GM12878 (cell line): ENCODE data around the gene NT5M. TPM values are rescaled to one million over a fixed set of nuclear protein-coding genes. Genes with fewer than 3 reads are reported as not detected.

Source experiments
- ATF3 ChIP-seq: IDR thresholded peaks from 2 replicates; pipeline ENCODE4 v1.6.1; 2011; ENCODE audit warnings: low read depth, mild to moderate bottlenecking, low read length, moderate library complexity, borderline replicate concordance; ENCODE audit errors: extremely low read depth
- BCL11A ChIP-seq: IDR thresholded peaks from 2 replicates; pipeline ENCODE4 v1.6.1; 2011; ENCODE audit warnings: low read depth, low read length
- BMI1 ChIP-seq: fragments of 450-650 bp; IDR thresholded peaks from 2 replicates; pipeline ENCODE4 v1.6.1; 2016; ENCODE audit warnings: mild to moderate bottlenecking, moderate library complexity, borderline replicate concordance
- EGR1 ChIP-seq, 2 experiments: IDR thresholded peaks; 1 replicate in 1 of 2; 2 replicates in 1 of 2; pipeline ENCODE4 v1.6.1; 2011 to 2012; ENCODE audit warnings: low read depth in 2 of 2, low read length in 2 of 2, borderline replicate concordance in 1 of 2, mild to moderate bottlenecking in 1 of 2, moderate library complexity in 1 of 2
- GABPA ChIP-seq: IDR thresholded peaks from 2 replicates; pipeline ENCODE4 v1.6.1; 2014; ENCODE audit warnings: antibody characterized with exemption, low read depth, mild to moderate bottlenecking, inconsistent platforms
- IKZF2 ChIP-seq, 2 experiments: fragments of 450-650 bp; IDR thresholded peaks; 2 replicates each; pipeline ENCODE4 v1.6.1; 2017; ENCODE audit warnings: mild to moderate bottlenecking in 2 of 2, moderate library complexity in 2 of 2
- KAT2A ChIP-seq: conservative IDR thresholded peaks from 2 replicates; pipeline ENCODE4 v1.6.1; 2011; ENCODE audit warnings: low read depth, low read length; ENCODE audit not compliant: control insufficient read depth
- KLF5 ChIP-seq: fragments of 450-650 bp; IDR thresholded peaks from 2 replicates; pipeline ENCODE4 v1.6.1; 2014; ENCODE audit warnings: mild to moderate bottlenecking; ENCODE audit not compliant: partially characterized antibody
- POLR2AphosphoS2 ChIP-seq: IDR thresholded peaks from 2 replicates; pipeline ENCODE4 v1.6.1; 2011; ENCODE audit warnings: low read depth, mild to moderate bottlenecking, low read length, improper control_type of control experiment, moderate library complexity
- PRDM15 ChIP-seq: fragments of 450-650 bp; formaldehyde crosslinking; IDR thresholded peaks from 2 replicates; pipeline ENCODE4 v1.4.0; 2020; ENCODE audit warnings: mild to moderate bottlenecking, moderate library complexity
- SIX5 ChIP-seq: IDR thresholded peaks from 2 replicates; pipeline ENCODE4 v1.6.1; 2011; ENCODE audit warnings: mild to moderate bottlenecking, low read depth, low read length, moderate library complexity; ENCODE audit not compliant: severe bottlenecking
- SMARCA5 ChIP-seq: fragments of 450-650 bp; IDR thresholded peaks from 2 replicates; pipeline ENCODE4 v1.6.1; 2017; ENCODE audit warnings: mild to moderate bottlenecking
- YY1 ChIP-seq: IDR thresholded peaks from 2 replicates; pipeline ENCODE4 v1.6.1; 2011; ENCODE audit warnings: low read depth, mild to moderate bottlenecking, low read length
- polyA plus RNA-seq, 11 experiments: library from polyadenylated mRNA; depleted of rRNA in 4 of 11; unstranded in 6 of 11; stranded (reverse) in 5 of 11; fragments of >200 nt; fragmentation: Nextera tagmentation in 4 of 11; fragmentation: Illumina TruSeq in 1 of 11; extraction: Ambion mirVana in 4 of 11; extraction: Trizol in 1 of 11; gene quantifications; 1 replicate in 1 of 11; 2 replicates in 10 of 11; pipeline versions ENCODE4 v1.2.1 to v1.2.3, GENCODE V29; 2011 to 2016; ENCODE audit warnings: inconsistent platforms in 2 of 11, missing spikeins in 2 of 11, low read depth in 1 of 11
- total RNA-seq, 4 experiments: library from RNA; depleted of rRNA in 3 of 4; stranded (reverse); fragments of >200 nt in 3 of 4; fragmentation: Illumina TruSeq in 1 of 4; extraction: Trizol in 1 of 4; gene quantifications; 2 replicates each; pipeline versions ENCODE4 v1.2.1 to v1.2.3, GENCODE V29; 2013 to 2021
- TF ChIP-seq, protein P1 (sequence below): fragments of 450-650 bp; IDR thresholded peaks from 2 replicates; pipeline ENCODE4 v1.6.1; 2014; ENCODE audit warnings: mild to moderate bottlenecking

The NT5M gene
- total and polyA plus RNA-seq, 10 of the 15 experiments (the other 5 are each of a cell fraction or from before 2014, with no cell fraction given), result 0.18 to 14.1 (median 2.9) TPM

DNA sequence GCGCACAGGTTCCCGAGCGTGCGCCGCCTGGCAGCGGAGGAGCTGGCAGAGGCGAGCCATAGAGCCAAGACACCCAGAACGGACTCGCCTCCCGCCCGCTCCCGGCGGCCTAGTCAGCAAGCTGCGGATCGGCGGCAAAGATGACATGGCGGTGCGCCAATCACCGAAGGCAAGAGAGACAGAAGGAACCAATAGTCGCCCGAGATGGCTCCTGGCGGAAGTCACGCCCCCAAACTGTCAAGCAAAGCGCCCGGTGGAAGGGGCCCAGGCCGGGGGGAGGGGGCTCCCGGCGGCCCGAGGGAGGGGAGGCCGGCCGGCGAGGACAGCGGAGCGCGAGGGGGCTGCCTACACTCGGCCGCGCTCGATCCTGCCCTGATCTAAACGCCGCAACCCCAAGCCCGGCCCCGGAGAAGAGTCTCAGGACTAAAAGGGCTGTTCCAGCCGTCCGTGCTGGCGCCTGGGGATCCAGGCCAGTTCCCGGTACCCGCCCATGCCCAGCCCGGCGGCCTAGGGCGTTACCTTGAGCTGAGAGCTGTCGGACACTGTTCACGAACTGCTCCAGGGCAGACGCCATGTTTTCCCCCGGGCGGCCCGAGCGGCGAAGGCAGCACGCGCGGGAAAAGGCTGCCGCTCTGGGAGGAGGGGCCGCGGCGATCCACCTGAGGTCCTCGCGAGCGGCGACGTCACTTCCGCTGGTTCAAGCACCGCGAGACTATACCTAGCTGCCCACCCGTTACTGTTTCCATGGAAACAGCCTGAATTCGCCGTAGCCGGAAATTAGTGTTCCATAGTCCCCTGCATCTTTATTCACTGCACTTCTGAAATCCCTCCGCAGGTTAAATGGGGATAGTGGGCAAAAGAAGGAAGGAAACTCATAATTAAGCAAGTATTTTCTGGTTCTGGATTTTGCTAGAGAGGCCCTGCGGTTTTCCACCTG, 22.3 kb upstream of the NT5M start, which contains the start of gene COPS3 (continued):
- TF ChIP-seq POLR2AphosphoS2, result no peak; the same call in 1 of the 2 replicates
- TF ChIP-seq YY1, result peak; percentile 94
- TF ChIP-seq, protein P1, sequence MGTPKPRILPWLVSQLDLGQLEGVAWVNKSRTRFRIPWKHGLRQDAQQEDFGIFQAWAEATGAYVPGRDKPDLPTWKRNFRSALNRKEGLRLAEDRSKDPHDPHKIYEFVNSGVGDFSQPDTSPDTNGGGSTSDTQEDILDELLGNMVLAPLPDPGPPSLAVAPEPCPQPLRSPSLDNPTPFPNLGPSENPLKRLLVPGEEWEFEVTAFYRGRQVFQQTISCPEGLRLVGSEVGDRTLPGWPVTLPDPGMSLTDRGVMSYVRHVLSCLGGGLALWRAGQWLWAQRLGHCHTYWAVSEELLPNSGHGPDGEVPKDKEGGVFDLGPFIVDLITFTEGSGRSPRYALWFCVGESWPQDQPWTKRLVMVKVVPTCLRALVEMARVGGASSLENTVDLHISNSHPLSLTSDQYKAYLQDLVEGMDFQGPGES, result peak; percentile 74; the same call in 1 of the 2 replicates
- TF ChIP-seq KLF5, result peak; percentile 65
- no peak for TF ChIP-seq ATF3
- TF ChIP-seq GABPA, result peak; percentile 85
- TF ChIP-seq PRDM15, result no peak
- no peak for TF ChIP-seq SMARCA5
- TF ChIP-seq BCL11A, result 0 out of 2 replicates have a peak, but pooled peaks have one; percentile 32
- no peak for TF ChIP-seq SIX5
- peak in 1 of 2 experiments; percentile 27; a peak in 1 of 3 replicates for TF ChIP-seq EGR1 (IDR thresholded peaks at IDR 0.05; ENCODE audit: borderline replicate concordance in 1 of 2, low read depth in 2 of 2, low read length in 2 of 2)
- no peak for TF ChIP-seq KAT2A
- TF ChIP-seq IKZF2 (IDR thresholded peaks at IDR 0.05), result 0 out of 4 replicates have a peak, but pooled peaks of 1 of the 2 experiments have one; percentile 14
- peak; percentile 100 for TF ChIP-seq BMI1
- TF ChIP-seq, all 136 proteins: peak for 52
